Duodenal mucosa (tissue), 2 donors: Measurements from ENCODE around the gene EIF3A.
A peak's percentile ranks its signal among the peaks of the same experiment; 100 is the strongest.

ENCODE experiments used
- H3K27ac ChIP-seq: one replicate; pipeline ENCODE4 v1.7.0; 2013; ENCODE audit warnings: low read depth, low read length
- H3K27me3 ChIP-seq, 2 donors: one replicate each; pipeline ENCODE4 v1.7.0; 2013; ENCODE audit warnings: low read length in 2 of 2, control low read depth in 1 of 2; ENCODE audit not compliant: insufficient read depth in 2 of 2, control insufficient read depth in 1 of 2
- H3K36me3 ChIP-seq, 2 donors: one replicate each; pipeline ENCODE4 v1.7.0; 2013; ENCODE audit warnings: low read length in 2 of 2, control low read depth in 1 of 2; ENCODE audit not compliant: insufficient read depth in 2 of 2, control insufficient read depth in 1 of 2
- H3K4me1 ChIP-seq, 2 donors: one replicate each; pipeline ENCODE4 v1.7.0; 2013; ENCODE audit warnings: low read length in 2 of 2, control low read depth in 1 of 2; ENCODE audit not compliant: insufficient read depth in 2 of 2, control insufficient read depth in 1 of 2
- H3K4me3 ChIP-seq, 2 donors: one replicate each; pipeline ENCODE4 v1.7.0; 2013; ENCODE audit warnings: low read length in 2 of 2, low read depth in 1 of 2
- H3K9ac ChIP-seq, 2 donors: one replicate each; pipeline ENCODE4 v1.7.0; 2013; ENCODE audit warnings: low read length in 2 of 2, low read depth in 1 of 2
- H3K9me3 ChIP-seq, 2 donors: one replicate each; pipeline ENCODE4 v1.7.0; 2013; ENCODE audit warnings: low read length in 2 of 2, control low read depth in 1 of 2; ENCODE audit not compliant: control insufficient read depth in 1 of 2

EIF3A gene

GRCh38 chr10:119055472-119055871 is 25.1 kb downstream of the EIF3A start:
- H3K4me3 ChIP-seq, result no peak overlapping the region
- peaks cover 68 to 95% of the 10 kb centered on the region in 2 donors for H3K36me3 ChIP-seq
- no peaks in the 10 kb centered on the region for H3K4me1 ChIP-seq
- no peaks in the 10 kb centered on the region for H3K27me3 ChIP-seq
- no peak overlapping the region for H3K27ac ChIP-seq
- no peak overlapping the region for H3K9ac ChIP-seq
- no peaks in the 10 kb centered on the region for H3K9me3 ChIP-seq

- no peak overlapping the region for H3K4me3 ChIP-seq
- no peaks in the 10 kb centered on the region for H3K4me1 ChIP-seq
- H3K27me3 ChIP-seq, result no peaks in the 10 kb centered on the region
- no peak overlapping the region for H3K9ac ChIP-seq
- H3K27ac ChIP-seq, result no peak overlapping the region
- H3K36me3 ChIP-seq, result peaks cover 62 to 95% of the 10 kb centered on the region in 2 donors
- no peaks in the 10 kb centered on the region for H3K9me3 ChIP-seq
These were observed 28.8 kb downstream of the EIF3A start for GRCh38 chr10:119051775-119052174.

DNA sequence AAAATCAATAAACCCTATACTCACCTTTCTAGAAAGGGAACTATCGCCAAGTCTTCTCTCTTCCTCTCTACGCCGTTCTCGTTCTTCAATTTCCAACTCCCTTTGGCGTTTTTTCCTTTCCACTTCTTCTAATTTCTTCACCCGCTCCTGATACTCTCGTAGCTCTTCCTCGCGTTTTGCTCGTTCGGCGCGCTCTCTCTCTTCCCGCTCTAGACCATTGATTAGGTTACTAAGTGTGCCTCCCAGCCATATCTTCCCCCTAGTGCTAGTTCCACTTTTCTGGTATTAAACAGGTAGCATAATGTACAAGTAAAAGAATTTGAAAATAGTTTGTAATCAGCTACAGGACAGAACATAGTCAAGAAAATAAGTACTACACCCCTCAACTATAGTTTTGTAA is 30.8 kb downstream of the EIF3A start:
- Histone ChIP-seq H3K9ac (no peak overlapping the region), H3K4me1 (no peaks in the 10 kb centered on the region), H3K27me3 (no peaks in the 10 kb centered on the region), H3K9me3 (no peaks in the 10 kb centered on the region), H3K36me3 (peaks cover 57 to 96% of the 10 kb centered on the region in 2 donors), H3K27ac (no peak overlapping the region), H3K4me3 (no peak overlapping the region)

- no peaks in the 10 kb centered on the region for H3K9me3 ChIP-seq
- H3K4me1 ChIP-seq, result no peaks in the 10 kb centered on the region
- H3K27ac ChIP-seq, result no peak overlapping the region
- H3K27me3 ChIP-seq, result no peaks in the 10 kb centered on the region
- H3K9ac ChIP-seq, result no peak overlapping the region
- no peak overlapping the region for H3K4me3 ChIP-seq
- peaks cover 54 to 94% of the 10 kb centered on the region in 2 donors for H3K36me3 ChIP-seq
These were observed 31.3 kb downstream of the EIF3A start for GRCh38 chr10:119049361-119049760.

DNA sequence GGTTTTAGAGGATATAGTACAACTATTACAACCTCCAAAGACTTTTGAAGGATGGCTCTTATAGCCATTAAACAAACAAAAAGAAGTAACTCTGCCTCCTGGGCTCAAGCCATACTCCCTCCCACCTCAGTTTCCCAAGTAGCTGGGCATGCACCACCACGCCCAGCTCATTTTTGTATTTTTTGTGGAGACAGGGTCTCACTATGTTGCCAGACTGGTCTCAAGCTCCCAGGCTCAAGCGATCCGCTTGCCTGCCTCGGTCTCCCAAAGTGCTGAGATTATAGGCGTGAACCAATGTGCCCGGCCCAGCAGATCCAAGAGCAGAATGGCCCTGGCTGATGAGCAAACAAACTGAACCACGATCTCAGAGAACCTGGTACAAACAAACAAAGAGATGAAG is 35.1 kb downstream of the EIF3A start:
- Histone ChIP-seq H3K9me3 (no peaks in the 10 kb centered on the region), H3K27ac (no peak overlapping the region), H3K9ac (no peak overlapping the region), H3K4me1 (no peaks in the 10 kb centered on the region), H3K36me3 (peaks cover 52 to 94% of the 10 kb centered on the region in 2 donors), H3K4me3 (no peak overlapping the region), H3K27me3 (no peaks in the 10 kb centered on the region)

GRCh38 chr10:119042169-119042568 is 38.4 kb downstream of the EIF3A start:
- Histone ChIP-seq H3K36me3 (peaks cover 52 to 92% of the 10 kb centered on the region in 2 donors), H3K9me3 (no peaks in the 10 kb centered on the region), H3K4me1 (no peaks in the 10 kb centered on the region), H3K27ac (no peak overlapping the region), H3K4me3 (no peak overlapping the region), H3K9ac (no peak overlapping the region), H3K27me3 (no peaks in the 10 kb centered on the region)

GRCh38 chr10:119041326-119041725 is 39.3 kb downstream of the EIF3A start:
- H3K4me1 ChIP-seq, result no peaks in the 10 kb centered on the region

DNA sequence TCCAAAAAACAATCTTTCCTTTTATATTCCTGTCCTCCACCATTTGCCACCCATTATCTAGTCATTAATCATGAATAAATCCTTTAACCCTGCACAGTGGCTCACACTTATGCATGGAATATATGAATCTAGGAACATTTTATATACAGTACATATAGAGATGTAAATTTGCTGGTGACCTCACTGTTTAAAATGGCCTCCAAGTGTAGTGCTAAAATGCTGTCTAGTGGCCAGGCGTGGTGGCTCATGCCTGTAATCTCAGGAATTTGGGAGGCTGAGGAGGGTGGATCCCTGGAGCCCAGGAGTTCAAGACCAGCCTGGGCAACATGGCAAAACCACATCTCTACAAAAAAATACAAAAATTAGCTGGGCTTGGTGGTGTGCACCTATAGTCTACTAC is 41.5 kb downstream of the EIF3A start:
- no peaks in the 10 kb centered on the region for H3K27me3 ChIP-seq
- no peak overlapping the region for H3K4me3 ChIP-seq
- peaks cover 58 to 82% of the 10 kb centered on the region in 2 donors for H3K36me3 ChIP-seq

More at GRCh38 chr10:119041326-119041725, 39.3 kb downstream of the EIF3A start:
- no peaks in the 10 kb centered on the region for H3K9me3 ChIP-seq
- H3K9ac ChIP-seq, result no peak overlapping the region
- no peaks in the 10 kb centered on the region for H3K27me3 ChIP-seq
- peaks cover 56 to 90% of the 10 kb centered on the region in 2 donors for H3K36me3 ChIP-seq
- no peak overlapping the region for H3K4me3 ChIP-seq
- no peak overlapping the region for H3K27ac ChIP-seq

GRCh38 chr10:119031496-119032059 is 49.0 kb downstream of the EIF3A start:
- peaks cover 16 to 23% of the 10 kb centered on the region in 2 donors for H3K36me3 ChIP-seq
- H3K4me3 ChIP-seq, result peak overlapping the region in 1 of 2 donors; percentile 56
- H3K4me1 ChIP-seq, result peaks cover 4 to 6% of the 10 kb centered on the region in 2 donors
- no peaks in the 10 kb centered on the region for H3K9me3 ChIP-seq
- H3K27ac ChIP-seq, result no peak overlapping the region
- H3K9ac ChIP-seq, result no peak overlapping the region
- H3K27me3 ChIP-seq, result peaks cover 0 to 3% of the 10 kb centered on the region in 2 donors

More for the DNA sequence above, 41.5 kb downstream of the EIF3A start:
- Histone ChIP-seq H3K9me3 (no peaks in the 10 kb centered on the region), H3K4me1 (no peaks in the 10 kb centered on the region), H3K9ac (no peak overlapping the region), H3K27ac (no peak overlapping the region)

GRCh38 chr10:119030421-119031250 is 50.0 kb downstream of the EIF3A start:
- H3K27me3 ChIP-seq, result peaks cover 0 to 3% of the 10 kb centered on the region in 2 donors
- H3K36me3 ChIP-seq, result peaks cover 12 to 19% of the 10 kb centered on the region in 2 donors
- peak overlapping the region; percentile 51 to 56 for H3K4me3 ChIP-seq
- H3K27ac ChIP-seq, result no peak overlapping the region
- no peak overlapping the region for H3K9ac ChIP-seq
- H3K9me3 ChIP-seq, result no peaks in the 10 kb centered on the region
- peaks cover 4 to 6% of the 10 kb centered on the region in 2 donors for H3K4me1 ChIP-seq
